PC-9 (cell line): ENCODE measurements around the gene PRDM16. TPM values are rescaled to one million over a fixed set of nuclear protein-coding genes. Genes with fewer than 3 reads are reported as not detected.

ENCODE experiments used
- BruUV-seq: library from RNA; stranded (reverse); fragments of 400-500 nt; replicated peaks from 2 replicates; lab custom pipeline; 2021; lab: Mats Ljungman, UMichigan
- CTCF ChIA-PET: fragments of 300-600 bp; sonication (Branson Sonifier 250); formaldehyde crosslinking; loops from one replicate; lab custom pipeline; 2022; ENCODE audit warnings: antibody characterized with exemption; lab: Charles Lee
- POLR2A ChIA-PET: fragments of 300-600 bp; sonication (Branson Sonifier 250); formaldehyde crosslinking; loops from one replicate; lab custom pipeline; 2022; ENCODE audit warnings: antibody characterized with exemption; ENCODE audit not compliant: unreplicated experiment; lab: Charles Lee
- DNase-seq, 2 experiments: peaks; one replicate each; pipeline versions ENCODE4 v3.0.0 to v3.0.0-alpha.2; 2015 to 2022; ENCODE audit warnings: mixed read lengths in 1 of 2
- H2AFZ ChIP-seq: fragments of 200-600 bp; sonication (generic); 2 replicates; pipeline ENCODE4 v1.8.1; 2017; ENCODE audit warnings: antibody characterized with exemption
- H3F3A ChIP-seq: fragments of 200-600 bp; sonication (generic); 2 replicates; pipeline ENCODE4 v1.8.1; 2017; ENCODE audit warnings: antibody characterized with exemption, mild to moderate bottlenecking, low read depth; ENCODE audit not compliant: insufficient read depth
- H3K27ac ChIP-seq: fragments of 200-600 bp; sonication (generic); 2 replicates; pipeline ENCODE4 v1.6.1; 2016; ENCODE audit warnings: mixed run types
- H3K27me3 ChIP-seq: fragments of 200-600 bp; sonication (generic); 2 replicates; pipeline ENCODE4 v1.6.1; 2016; ENCODE audit warnings: low read depth, mixed run types; ENCODE audit not compliant: insufficient read depth
- H3K36me3 ChIP-seq: fragments of 200-600 bp; sonication (generic); 2 replicates; pipeline ENCODE4 v1.6.1; 2016; ENCODE audit warnings: low read depth, mixed run types
- H3K4me1 ChIP-seq: fragments of 200-600 bp; sonication (generic); replicated peaks from 2 replicates; pipeline ENCODE4 v1.6.1; 2016; ENCODE audit warnings: mixed run types; ENCODE audit not compliant: insufficient read depth
- H3K4me2 ChIP-seq: fragments of 200-600 bp; sonication (generic); 2 replicates; pipeline ENCODE4 v1.6.1; 2017; ENCODE audit warnings: mixed run types
- H3K4me3 ChIP-seq: fragments of 200-600 bp; sonication (generic); 2 replicates; pipeline ENCODE4 v1.6.1; 2016; ENCODE audit warnings: mixed run types
- H3K79me2 ChIP-seq: fragments of 200-600 bp; sonication (generic); 2 replicates; pipeline ENCODE4 v1.6.1; 2017; ENCODE audit warnings: low read depth, mixed run types
- H3K9me2 ChIP-seq: fragments of 200-600 bp; sonication (generic); 2 replicates; pipeline ENCODE4 v1.8.1; 2017; ENCODE audit warnings: mild to moderate bottlenecking; ENCODE audit not compliant: insufficient read depth
- H3K9me3 ChIP-seq: fragments of 200-600 bp; sonication (generic); 2 replicates; pipeline ENCODE4 v1.8.1; 2016; ENCODE audit warnings: low read depth; ENCODE audit not compliant: insufficient read depth
- H4K20me1 ChIP-seq: fragments of 200-600 bp; sonication (generic); 2 replicates; pipeline ENCODE4 v1.8.1; 2017; ENCODE audit not compliant: insufficient read depth
- EZH2 ChIP-seq: fragments of 200-600 bp; sonication (generic); IDR thresholded peaks from 2 replicates; pipeline ENCODE4 v1.8.0; 2017; ENCODE audit warnings: antibody characterized with exemption, low read depth
- intact Hi-C: fragments of 100-400 bp; cut with micrococcal nuclease; formaldehyde crosslinking; loops from one replicate; pipeline ENCODE4 v1.10.0; 2022; ENCODE audit not compliant: unreplicated experiment
- total RNA-seq: library from RNA; stranded (reverse); gene quantifications from 2 replicates; pipeline ENCODE4 v1.2.3, GENCODE V29; 2021
- TF ChIP-seq, protein P1 (sequence below): fragments of 200-600 bp; sonication (generic); conservative IDR thresholded peaks from 2 replicates; pipeline ENCODE4 v1.6.1; 2017; ENCODE audit warnings: mixed run types, antibody characterized with exemption, mild to moderate bottlenecking, moderate library complexity

Gene PRDM16
- total RNA-seq, 1 experiment from 2014 or later, result not detected

DNA sequence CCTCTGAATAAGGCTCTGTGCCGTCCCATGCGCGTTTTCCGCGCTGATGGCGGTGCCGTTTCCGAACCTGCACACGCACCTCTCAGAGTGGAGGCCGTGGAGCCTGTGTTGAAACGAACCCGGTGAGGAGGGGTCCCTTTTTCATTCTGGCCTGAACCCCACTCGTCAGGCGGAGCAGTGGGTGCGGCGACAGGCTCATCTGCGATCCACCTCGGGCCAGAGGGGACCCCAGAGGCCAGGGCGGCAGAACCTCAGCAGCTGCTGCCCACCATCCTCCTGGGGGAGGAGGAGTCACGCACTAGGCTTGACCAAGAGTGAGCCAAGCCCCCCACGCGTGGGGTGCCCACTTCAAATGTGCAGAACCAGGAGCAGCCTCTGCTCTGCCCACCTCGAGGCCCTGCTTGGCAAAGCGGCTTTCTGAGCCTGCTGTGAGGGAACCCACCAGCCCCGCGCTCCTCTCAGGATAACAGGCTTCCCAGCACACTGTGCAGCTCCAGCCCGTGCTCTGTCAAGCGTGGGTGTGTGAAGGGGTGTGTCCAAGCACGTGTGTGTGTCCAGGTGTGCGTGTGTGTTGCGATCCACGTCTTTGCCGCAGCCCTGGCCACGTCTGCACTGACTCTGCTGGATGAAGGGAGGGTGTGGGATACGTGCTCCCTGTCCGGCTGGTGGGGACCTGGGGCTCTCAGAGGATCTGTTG lies 6.8 kb downstream of the PRDM16 start:
- Histone ChIP-seq H3K4me3 (no peak overlapping the region), H2AFZ (no peak overlapping the region), H3K36me3 (no peaks in the 10 kb centered on the region), H3K79me2 (no peaks in the 10 kb centered on the region), H3K9me2 (no peaks in the 10 kb centered on the region), H3K4me1 (no peaks in the 10 kb centered on the region), H3K4me2 (no peak overlapping the region), H4K20me1 (0 out of 2 replicates have a peak, but pooled peaks cover 3% of the 10 kb centered on the region), H3F3A (no peaks in the 10 kb centered on the region), H3K27me3 (peaks cover 71% of the 10 kb centered on the region), H3K9me3 (no peaks in the 10 kb centered on the region), H3K27ac (no peak overlapping the region)
- TF ChIP-seq, protein P1, sequence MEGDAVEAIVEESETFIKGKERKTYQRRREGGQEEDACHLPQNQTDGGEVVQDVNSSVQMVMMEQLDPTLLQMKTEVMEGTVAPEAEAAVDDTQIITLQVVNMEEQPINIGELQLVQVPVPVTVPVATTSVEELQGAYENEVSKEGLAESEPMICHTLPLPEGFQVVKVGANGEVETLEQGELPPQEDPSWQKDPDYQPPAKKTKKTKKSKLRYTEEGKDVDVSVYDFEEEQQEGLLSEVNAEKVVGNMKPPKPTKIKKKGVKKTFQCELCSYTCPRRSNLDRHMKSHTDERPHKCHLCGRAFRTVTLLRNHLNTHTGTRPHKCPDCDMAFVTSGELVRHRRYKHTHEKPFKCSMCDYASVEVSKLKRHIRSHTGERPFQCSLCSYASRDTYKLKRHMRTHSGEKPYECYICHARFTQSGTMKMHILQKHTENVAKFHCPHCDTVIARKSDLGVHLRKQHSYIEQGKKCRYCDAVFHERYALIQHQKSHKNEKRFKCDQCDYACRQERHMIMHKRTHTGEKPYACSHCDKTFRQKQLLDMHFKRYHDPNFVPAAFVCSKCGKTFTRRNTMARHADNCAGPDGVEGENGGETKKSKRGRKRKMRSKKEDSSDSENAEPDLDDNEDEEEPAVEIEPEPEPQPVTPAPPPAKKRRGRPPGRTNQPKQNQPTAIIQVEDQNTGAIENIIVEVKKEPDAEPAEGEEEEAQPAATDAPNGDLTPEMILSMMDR, result no peak
- no peak for TF ChIP-seq EZH2
- no TSS peak for BruUV-seq
- POLR2A ChIA-PET, result no interaction called here
- no peak for DNase-seq
- CTCF ChIA-PET, result no interaction called here
- intact Hi-C loops, result no loop called here

DNA sequence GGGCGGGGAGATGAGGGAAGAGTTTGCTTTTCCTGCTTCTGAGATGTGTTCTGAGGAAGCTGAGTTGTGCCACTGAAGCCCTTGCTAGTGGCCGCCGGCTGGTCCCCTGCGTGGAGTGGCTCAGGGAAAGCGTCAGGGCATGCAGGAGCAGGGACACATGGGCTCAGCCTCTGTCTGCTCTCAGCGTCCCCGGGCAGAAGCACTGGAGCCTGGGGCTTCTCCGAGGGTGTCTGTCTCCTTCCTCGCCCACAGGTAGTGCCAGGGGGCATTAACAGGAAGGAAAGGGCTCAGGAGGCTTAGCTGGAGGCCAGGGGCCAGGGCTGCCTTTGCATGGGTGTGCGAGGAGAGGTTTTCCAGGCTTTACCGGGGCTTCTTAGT lies 7.3 kb downstream of the PRDM16 start:
- ChIA-PET POLR2A (no interaction called here), CTCF (no interaction called here)
- Histone ChIP-seq H3K27me3 (peaks cover 76% of the 10 kb centered on the region), H3K4me2 (no peak overlapping the region), H3K4me3 (no peak overlapping the region), H3K79me2 (no peaks in the 10 kb centered on the region), H3K9me3 (no peaks in the 10 kb centered on the region), H2AFZ (no peak overlapping the region), H3K9me2 (no peaks in the 10 kb centered on the region), H3K36me3 (no peaks in the 10 kb centered on the region), H4K20me1 (0 out of 2 replicates have a peak, but pooled peaks cover 3% of the 10 kb centered on the region), H3K27ac (no peak overlapping the region), H3F3A (no peaks in the 10 kb centered on the region), H3K4me1 (no peaks in the 10 kb centered on the region)
- DNase-seq, result no peak
- intact Hi-C loops, result no loop called here
- TF ChIP-seq, protein P1, result no peak
- TF ChIP-seq EZH2, result no peak
- BruUV-seq, result no TSS peak

DNA sequence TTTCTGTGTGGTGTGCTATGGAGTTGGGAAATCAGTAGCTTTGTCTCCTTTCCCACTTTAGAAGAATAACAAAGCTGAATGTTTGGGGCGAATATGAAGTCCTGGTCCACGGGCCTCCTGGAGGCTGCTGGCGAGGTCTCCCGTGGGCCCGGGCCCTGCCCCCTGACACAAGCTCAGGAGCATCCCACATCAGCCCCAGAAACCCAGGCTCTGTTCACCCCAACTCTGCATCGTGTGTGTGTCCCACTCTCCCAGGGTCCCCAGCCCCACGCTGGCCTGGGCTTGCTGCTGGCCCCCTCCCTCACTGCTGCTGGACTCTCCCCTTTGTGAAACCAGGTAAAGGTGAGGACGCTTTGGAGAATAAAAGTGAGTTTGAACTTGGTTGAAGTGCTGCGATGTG lies 8.1 kb downstream of the PRDM16 start:
- Histone ChIP-seq H3K4me3 (no peak overlapping the region), H3K27me3 (peaks cover 83% of the 10 kb centered on the region), H3K9me3 (no peaks in the 10 kb centered on the region), H3F3A (no peaks in the 10 kb centered on the region), H3K27ac (no peak overlapping the region), H3K4me1 (no peaks in the 10 kb centered on the region), H3K36me3 (no peaks in the 10 kb centered on the region), H2AFZ (no peak overlapping the region), H3K79me2 (no peaks in the 10 kb centered on the region), H3K4me2 (no peak overlapping the region), H4K20me1 (0 out of 2 replicates have a peak, but pooled peaks cover 3% of the 10 kb centered on the region), H3K9me2 (no peaks in the 10 kb centered on the region)
- TF ChIP-seq, protein P1, result no peak
- TF ChIP-seq EZH2, result no peak
- BruUV-seq, result no TSS peak
- CTCF ChIA-PET, result no interaction called here
- no peak for DNase-seq
- intact Hi-C loops, result no loop called here
- POLR2A ChIA-PET, result no interaction called here
